GM12878 (cell line): ENCODE measurements around the gene KRT7. TPM values are rescaled to one million over a fixed set of nuclear protein-coding genes. Genes with fewer than 3 reads are reported as not detected.

Experiments used
- ATAC-seq: fragments of 200-7000 bp; cut with Tn5 transposase; 3 replicates; pipeline ENCODE4 v1.9.1; 2020; ENCODE audit warnings: mild to moderate bottlenecking, moderate library complexity
- BruUV-seq: library from RNA; stranded (reverse); fragments of 400-500 nt; replicated peaks from 2 replicates; lab custom pipeline; 2021; lab: Mats Ljungman, UMichigan
- CTCF ChIA-PET: fragments of 300-600 bp; sonication (Branson Sonifier 250); formaldehyde crosslinking; extraction: SDS; loops from one replicate; lab custom pipeline; 2021; ENCODE audit warnings: inconsistent platforms; lab: Yijun Ruan, JAX
- POLR2A ChIA-PET: fragments of 350-600 bp; formaldehyde crosslinking; extraction: SDS; loops from one replicate; lab custom pipeline; 2021; ENCODE audit warnings: inconsistent platforms; lab: Charles Lee
- RAD21 ChIA-PET: fragments of 300-600 bp; sonication (Branson Sonifier 250); formaldehyde crosslinking; loops from one replicate; lab custom pipeline; 2023; ENCODE audit warnings: antibody characterized with exemption; ENCODE audit not compliant: unreplicated experiment; lab: Charles Lee
- SMC1A ChIA-PET: fragments of 300-600 bp; sonication (Branson Sonifier 250); formaldehyde crosslinking; loops from one replicate; lab custom pipeline; 2023; ENCODE audit not compliant: unreplicated experiment, uncharacterized antibody; lab: Charles Lee
- DNase-seq: peaks from one replicate; pipeline ENCODE4 v3.0.0-alpha.2; 2011; ENCODE audit warnings: low read depth, low spot score
- FAIRE-seq: peaks from 3 replicates; lab custom pipeline; 2011; peaks lifted over from hg19 to GRCh38; lab: Jason Lieb, UNC
- H2AFZ ChIP-seq: 2 replicates; pipeline ENCODE4 v1.6.0; 2011; ENCODE audit warnings: low read depth, low read length, control low read depth; ENCODE audit not compliant: control insufficient read depth
- H3K27ac ChIP-seq: 2 replicates; pipeline ENCODE4 v1.5.1; 2011; ENCODE audit warnings: control low read depth; ENCODE audit not compliant: control insufficient read depth, insufficient read depth
- H3K27me3 ChIP-seq, 2 experiments: replicated peaks in 1 of 2; 2 replicates each; pipeline versions ENCODE4 v1.6.0 to v1.6.1; 2011; ENCODE audit warnings: low read length in 1 of 2; ENCODE audit not compliant: control insufficient read depth in 2 of 2, insufficient read depth in 2 of 2
- H3K36me3 ChIP-seq, 2 experiments: 2 replicates each; pipeline ENCODE4 v1.5.1; 2011; ENCODE audit warnings: low read length in 1 of 2; ENCODE audit not compliant: control insufficient read depth in 2 of 2, insufficient read depth in 2 of 2
- H3K4me1 ChIP-seq: 2 replicates; pipeline ENCODE4 v1.6.1; 2011; ENCODE audit warnings: mild to moderate bottlenecking, low read length, moderate library complexity, mixed read lengths; ENCODE audit not compliant: control insufficient read depth, insufficient read depth
- H3K4me2 ChIP-seq: 2 replicates; pipeline ENCODE4 v1.6.0; 2011; ENCODE audit warnings: control low read depth; ENCODE audit not compliant: control insufficient read depth, insufficient read depth
- H3K4me3 ChIP-seq: fragments of 200-600 bp; sonication (generic); 2 replicates; pipeline ENCODE4 v1.5.1; 2016
- H3K79me2 ChIP-seq: 2 replicates; pipeline ENCODE4 v1.6.0; 2011; ENCODE audit warnings: low read length; ENCODE audit not compliant: control insufficient read depth, insufficient read depth
- H3K9ac ChIP-seq: 2 replicates; pipeline ENCODE4 v1.8.0; 2011; ENCODE audit warnings: low read length, control low read depth, mixed read lengths; ENCODE audit not compliant: control insufficient read depth, insufficient read depth
- H3K9me3 ChIP-seq: replicated peaks from 3 replicates; pipeline ENCODE4 v1.5.1; 2011; ENCODE audit warnings: mild to moderate bottlenecking, low read length; ENCODE audit not compliant: control insufficient read depth, insufficient read depth
- H4K20me1 ChIP-seq: 2 replicates; pipeline ENCODE4 v1.6.0; 2011; ENCODE audit not compliant: control insufficient read depth, insufficient read depth
- BCL11A ChIP-seq: IDR thresholded peaks from 2 replicates; pipeline ENCODE4 v1.6.1; 2011; ENCODE audit warnings: low read depth, low read length
- CREM ChIP-seq: IDR thresholded peaks from 2 replicates; pipeline ENCODE4 v1.6.1; 2014; ENCODE audit warnings: antibody characterized with exemption, low read depth
- CUX1 ChIP-seq: IDR thresholded peaks from 2 replicates; pipeline ENCODE4 v1.6.1; 2012; ENCODE audit warnings: improper control_type of control experiment, low read depth, low read length; ENCODE audit not compliant: insufficient replicate concordance
- EP300 ChIP-seq, 2 experiments: fragments of 150-350 bp in 1 of 2; IDR thresholded peaks; 2 replicates each; pipeline ENCODE4 v1.6.1; 2011 to 2012; ENCODE audit warnings: low read depth in 2 of 2, low read length in 2 of 2, borderline replicate concordance in 1 of 2, improper control_type of control experiment in 1 of 2, inconsistent platforms in 1 of 2; ENCODE audit not compliant: control insufficient read depth in 1 of 2
- JUNB ChIP-seq: IDR thresholded peaks from 2 replicates; pipeline ENCODE4 v1.6.1; 2016; ENCODE audit warnings: antibody characterized with exemption, mild to moderate bottlenecking
- MTA3 ChIP-seq: IDR thresholded peaks from 2 replicates; pipeline ENCODE4 v1.6.1; 2012; ENCODE audit warnings: low read length, inconsistent platforms, borderline replicate concordance
- NFIC ChIP-seq: IDR thresholded peaks from 2 replicates; pipeline ENCODE4 v1.6.1; 2012; ENCODE audit warnings: low read depth, mild to moderate bottlenecking, inconsistent platforms, low read length, moderate library complexity
- NR2C1 ChIP-seq: fragments of 450-650 bp; IDR thresholded peaks from 2 replicates; pipeline ENCODE4 v1.6.1; 2017; ENCODE audit warnings: antibody characterized with exemption, mild to moderate bottlenecking, moderate library complexity
- NRF1 ChIP-seq: conservative IDR thresholded peaks from 2 replicates; pipeline ENCODE4 v1.6.1; 2011; ENCODE audit warnings: mild to moderate bottlenecking, low read depth, low read length, improper control_type of control experiment
- POLR2AphosphoS5 ChIP-seq: IDR thresholded peaks from 2 replicates; pipeline ENCODE4 v1.6.1; 2011; ENCODE audit warnings: mild to moderate bottlenecking, low read length, inconsistent platforms
- RB1 ChIP-seq: fragments of 450-650 bp; formaldehyde crosslinking; IDR thresholded peaks from 2 replicates; pipeline ENCODE4 v1.6.1; 2017; ENCODE audit warnings: mild to moderate bottlenecking, borderline replicate concordance
- SREBF2 ChIP-seq: IDR thresholded peaks from 2 replicates; pipeline ENCODE4 v1.6.1; 2012; ENCODE audit warnings: mild to moderate bottlenecking, low read length
- TCF3 ChIP-seq: IDR thresholded peaks from 2 replicates; pipeline ENCODE4 v1.6.1; 2012; ENCODE audit warnings: low read depth, mild to moderate bottlenecking, low read length, borderline replicate concordance; ENCODE audit not compliant: insufficient read depth
- ZBTB4 ChIP-seq: fragments of 450-650 bp; formaldehyde crosslinking; IDR thresholded peaks from 2 replicates; pipeline ENCODE4 v1.4.0; 2022; ENCODE audit warnings: mild to moderate bottlenecking, moderate library complexity
- WGBS: methylation state at CpG from one replicate; pipeline ENCODE4 v1.1.6; 2016; ENCODE audit warnings: low lambda C conversion rate; ENCODE audit not compliant: insufficient replicate concordance, insufficient coverage; ENCODE audit errors: missing lambda C conversion rate; 5-methylcytosine and 5-hydroxymethylcytosine counted together
- in situ Hi-C: fragments of 300-500 bp; cut with MboI; formaldehyde crosslinking; loops from 9 replicates; pipeline ENCODE4 v1.14.3; 2018; ENCODE audit warnings: mixed read lengths
- intact Hi-C: fragments of 100-400 bp; cut with micrococcal nuclease; formaldehyde crosslinking; loops from one replicate; pipeline ENCODE4 v1.14.2; 2022; ENCODE audit not compliant: unreplicated experiment
- polyA plus RNA-seq, 11 experiments: library from polyadenylated mRNA; depleted of rRNA in 4 of 11; unstranded in 6 of 11; stranded (reverse) in 5 of 11; fragments of >200 nt; fragmentation: Nextera tagmentation in 4 of 11; fragmentation: Illumina TruSeq in 1 of 11; extraction: Ambion mirVana in 4 of 11; extraction: Trizol in 1 of 11; gene quantifications; 1 replicate in 1 of 11; 2 replicates in 10 of 11; pipeline versions ENCODE4 v1.2.1 to v1.2.3, GENCODE V29; 2011 to 2016; ENCODE audit warnings: inconsistent platforms in 2 of 11, missing spikeins in 2 of 11, low read depth in 1 of 11
- total RNA-seq, 4 experiments: library from RNA; depleted of rRNA in 3 of 4; stranded (reverse); fragments of >200 nt in 3 of 4; fragmentation: Illumina TruSeq in 1 of 4; extraction: Trizol in 1 of 4; gene quantifications; 2 replicates each; pipeline versions ENCODE4 v1.2.1 to v1.2.3, GENCODE V29; 2013 to 2021

The KRT7 gene
- total and polyA plus RNA-seq, 10 of the 15 experiments (the other 5 are each of a cell fraction or from before 2014, with no cell fraction given): 0.90 to 18.7 (median 4.8) TPM

GRCh38 chr12:52275686-52276085 lies 42.6 kb downstream of the KRT7 start:
- Histone ChIP-seq H3K36me3 (no peaks in the 10 kb centered on the region), H3K9ac (no peak overlapping the region), H3K27ac (no peak overlapping the region), H3K27me3 (peaks cover 3% of the 10 kb centered on the region in 2 experiments; a peak in 2 of 4 replicates), H3K79me2 (no peaks in the 10 kb centered on the region), H3K9me3 (no peaks in the 10 kb centered on the region), H3K4me3 (no peak overlapping the region), H3K4me1 (no peaks in the 10 kb centered on the region), H4K20me1 (no peaks in the 10 kb centered on the region), H3K4me2 (no peak overlapping the region), H2AFZ (no peak overlapping the region)
- SMC1A ChIA-PET: interaction anchor here (0.7 kb wide), 1 partner anchor 8 kb away, joined by 3 read pairs; no protein-coding TSS in a partner anchor
- intact Hi-C loops: no loop called here
- RAD21 ChIA-PET: no interaction called here
- POLR2A ChIA-PET: no interaction called here
- DNase-seq (no peak), ATAC-seq (no peak), FAIRE-seq (no peak)
- CTCF ChIA-PET: interaction anchor here (1.9 kb wide), 1 partner anchor 54 kb away, joined by 5 read pairs; no protein-coding TSS in a partner anchor
- 50% methylated on average over 3 of the region's 3 CpGs for WGBS
- BruUV-seq: no TSS peak
- in situ Hi-C loops: no loop called here
- TF ChIP-seq CREM (no peak), NRF1 (no peak), SREBF2 (no peak), NR2C1 (no peak), JUNB (no peak), POLR2AphosphoS5 (no peak), CUX1 (no peak), BCL11A (no peak), RB1 (no peak), MTA3 (no peak), EP300 (IDR thresholded peaks at IDR 0.05; ENCODE audit: borderline replicate concordance in 1 of 2, control insufficient read depth in 1 of 2, low read depth in 2 of 2, low read length in 2 of 2) (no peak), NFIC (no peak), TCF3 (no peak), ZBTB4 (CRISPR knock-in tag) (no peak)
